Spleen (tissue), 11 donors: Measurements from ENCODE around the gene NHERF1. TPM values are rescaled to one million over a fixed set of nuclear protein-coding genes. Genes with fewer than 3 reads are reported as not detected.

Experiments
- DNase-seq: peaks from one replicate; pipeline ENCODE4 v3.0.0-alpha.2; 2020
- H3K27ac ChIP-seq, 8 donors: fragments of 200-600 bp; sonication (generic) in 7 of 8; 1 replicate in 4 of 8; 2 replicates in 4 of 8; pipeline versions ENCODE4 v1.5.0 to v1.8.0; 2016 to 2021; ENCODE audit warnings: inconsistent platforms in 4 of 8, mild to moderate bottlenecking in 4 of 8, moderate library complexity in 1 of 8
- H3K27me3 ChIP-seq, 7 donors: fragments of 200-600 bp; sonication (generic) in 6 of 7; replicated peaks in 1 of 7; 1 replicate in 4 of 7; 2 replicates in 3 of 7; pipeline versions ENCODE4 v1.5.0 to v1.8.0; 2016 to 2021; ENCODE audit warnings: inconsistent platforms in 3 of 7, mild to moderate bottlenecking in 1 of 7
- H3K36me3 ChIP-seq, 6 donors: fragments of 200-600 bp; sonication (generic) in 5 of 6; 1 replicate in 4 of 6; 2 replicates in 2 of 6; pipeline versions ENCODE4 v1.5.0 to v1.8.0; 2016 to 2021; ENCODE audit warnings: inconsistent platforms in 2 of 6
- H3K4me1 ChIP-seq, 6 donors: fragments of 200-600 bp; sonication (generic) in 5 of 6; 1 replicate in 3 of 6; 2 replicates in 3 of 6; pipeline versions ENCODE4 v1.5.0 to v1.8.0; 2016 to 2021; ENCODE audit warnings: inconsistent platforms in 3 of 6
- H3K4me3 ChIP-seq, 8 donors: fragments of 200-600 bp; sonication (generic) in 7 of 8; 1 replicate in 4 of 8; 2 replicates in 4 of 8; pipeline versions ENCODE4 v1.5.0 to v1.8.0; 2016 to 2021; ENCODE audit warnings: inconsistent platforms in 4 of 8, mild to moderate bottlenecking in 4 of 8, moderate library complexity in 2 of 8
- H3K9me3 ChIP-seq, 8 donors: fragments of 200-600 bp; sonication (generic) in 7 of 8; 1 replicate in 4 of 8; 2 replicates in 4 of 8; pipeline versions ENCODE4 v1.5.0 to v1.8.0; 2016 to 2021; ENCODE audit warnings: inconsistent platforms in 4 of 8
- POLR2A ChIP-seq, 3 donors: fragments of 450-650 bp; IDR thresholded peaks; one replicate each; pipeline ENCODE4 v1.5.1; 2017; ENCODE audit warnings: antibody characterized with exemption in 3 of 3, mild to moderate bottlenecking in 1 of 3
- POLR2AphosphoS5 ChIP-seq, 3 donors: sonication (generic); formaldehyde crosslinking; IDR thresholded peaks; one replicate each; pipeline ENCODE4 v1.5.1; 2017; ENCODE audit warnings: antibody characterized with exemption in 3 of 3
- WGBS, 5 donors: extraction: QIAGEN DNeasy Blood & Tissue Kit in 3 of 5; methylation state at CpG; one replicate each; pipeline versions ENCODE4 v1.1.5 to v1.1.7; 2013 to 2018; 5-methylcytosine and 5-hydroxymethylcytosine counted together
- intact Hi-C: fragments of 100-400 bp; cut with DNase I; formaldehyde crosslinking; loops from one replicate; pipeline ENCODE4 v1.15.0; 2023; ENCODE audit warnings: low total_unique reads
- polyA plus RNA-seq, 3 donors: library from polyadenylated mRNA; stranded (reverse); fragments of 200-250 nt; gene quantifications; one replicate each; pipeline ENCODE4 v1.2.1, GENCODE V29; 2013
- total RNA-seq, 7 donors: library from RNA; depleted of rRNA in 3 of 7; stranded (reverse); fragments of >200 nt in 3 of 7; fragmentation: NEBNext Ultra II Directional in 4 of 7; extraction: Animal tissue kit (Norgen Biotek cat#: 25700) in 4 of 7; gene quantifications; one replicate each; pipeline versions ENCODE4 v1.1.0 to v1.2.1, GENCODE V29; 2016 to 2021
- TF ChIP-seq, protein P1 (sequence below), 11 experiments: fragments of 200-600 bp in 7 of 11; fragments of 450-650 bp in 4 of 11; sonication (generic) in 4 of 11; IDR thresholded peaks in 8 of 11; conservative IDR thresholded peaks in 3 of 11; 1 replicate in 7 of 11; 2 replicates in 4 of 11; pipeline versions ENCODE4 v1.4.0 to v1.8.0; 2016 to 2021; ENCODE audit warnings: antibody characterized with exemption in 11 of 11, inconsistent platforms in 4 of 11, mild to moderate bottlenecking in 1 of 11
- donor health status: healthy with polysubstance abuse.
- donor health status: DM: no; HTN: no; CAD: no; lungs with moderate emphysema.
- donor health status: DM: no; HTN: no; CAD: no.
- donor health status: Bipolar disorder and iron deficiency.
- donor health status: healthy.
- donor health status: DM: no; HTN: no; CAD: no.
- donor health status: DM: yes; HTN: yes; CAD: no.

NHERF1 gene
- total and polyA plus RNA-seq, 10 donors = 28.7 to 85.6 (median 52.0) TPM

GRCh38 chr17:74746922-74747321, 1.5 kb upstream of the NHERF1 start:
- Histone ChIP-seq H3K27ac (peak overlapping the region in 7 of 8 donors; percentile 79 to 95 (median 90)), H3K27me3 (no peaks in the 10 kb centered on the region), H3K9me3 (no peaks in the 10 kb centered on the region), H3K4me1 (peaks cover 48 to 96% (median 87%) of the 10 kb centered on the region in 6 donors), H3K4me3 (peak overlapping the region in 2 of 8 donors; percentile 13 to 95), H3K36me3 (no peaks in the 10 kb centered on the region)
- intact Hi-C loops = no loop called here
- DNase-seq = peak; percentile 78
- TF ChIP-seq POLR2AphosphoS5 (IDR thresholded peaks at IDR 0.05) = peak in 2 of 3 donors; percentile 16 to 19
- TF ChIP-seq, protein P1, sequence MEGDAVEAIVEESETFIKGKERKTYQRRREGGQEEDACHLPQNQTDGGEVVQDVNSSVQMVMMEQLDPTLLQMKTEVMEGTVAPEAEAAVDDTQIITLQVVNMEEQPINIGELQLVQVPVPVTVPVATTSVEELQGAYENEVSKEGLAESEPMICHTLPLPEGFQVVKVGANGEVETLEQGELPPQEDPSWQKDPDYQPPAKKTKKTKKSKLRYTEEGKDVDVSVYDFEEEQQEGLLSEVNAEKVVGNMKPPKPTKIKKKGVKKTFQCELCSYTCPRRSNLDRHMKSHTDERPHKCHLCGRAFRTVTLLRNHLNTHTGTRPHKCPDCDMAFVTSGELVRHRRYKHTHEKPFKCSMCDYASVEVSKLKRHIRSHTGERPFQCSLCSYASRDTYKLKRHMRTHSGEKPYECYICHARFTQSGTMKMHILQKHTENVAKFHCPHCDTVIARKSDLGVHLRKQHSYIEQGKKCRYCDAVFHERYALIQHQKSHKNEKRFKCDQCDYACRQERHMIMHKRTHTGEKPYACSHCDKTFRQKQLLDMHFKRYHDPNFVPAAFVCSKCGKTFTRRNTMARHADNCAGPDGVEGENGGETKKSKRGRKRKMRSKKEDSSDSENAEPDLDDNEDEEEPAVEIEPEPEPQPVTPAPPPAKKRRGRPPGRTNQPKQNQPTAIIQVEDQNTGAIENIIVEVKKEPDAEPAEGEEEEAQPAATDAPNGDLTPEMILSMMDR (IDR thresholded peaks at IDR 0.05 in 8 of 11, conservative IDR thresholded peaks at IDR 0.05 in 3 of 11) = no peak
- 9 to 22% (median 17%) methylated on average over 5 to 6 of the region's 6 CpGs for WGBS, 5 donors

GRCh38 chr17:74748279-74748528, 224 bp upstream of the NHERF1 start:
- intact Hi-C loops = no loop called here
- peak overlapping the region; percentile 79 to 95 (median 90) for H3K27ac ChIP-seq
- no peak for TF ChIP-seq POLR2AphosphoS5 (IDR thresholded peaks at IDR 0.05)
- TF ChIP-seq, protein P1 (IDR thresholded peaks at IDR 0.05 in 8 of 11, conservative IDR thresholded peaks at IDR 0.05 in 3 of 11) = peak in 6 of 11 experiments; percentile 39 to 74 (median 48)
- DNase-seq = no peak
- H3K36me3 ChIP-seq = peaks cover 0 to 11% (median 0%) of the 10 kb centered on the region in 6 donors
- WGBS, 5 donors = 0 to 1% (median 0%) methylated on average over 25 to 34 of the region's 34 CpGs
- H3K9me3 ChIP-seq = no peaks in the 10 kb centered on the region
- peak overlapping the region; percentile 30 to 100 (median 95) for H3K4me3 ChIP-seq
- peaks cover 43 to 96% (median 87%) of the 10 kb centered on the region in 6 donors for H3K4me1 ChIP-seq
- no peaks in the 10 kb centered on the region for H3K27me3 ChIP-seq

DNA sequence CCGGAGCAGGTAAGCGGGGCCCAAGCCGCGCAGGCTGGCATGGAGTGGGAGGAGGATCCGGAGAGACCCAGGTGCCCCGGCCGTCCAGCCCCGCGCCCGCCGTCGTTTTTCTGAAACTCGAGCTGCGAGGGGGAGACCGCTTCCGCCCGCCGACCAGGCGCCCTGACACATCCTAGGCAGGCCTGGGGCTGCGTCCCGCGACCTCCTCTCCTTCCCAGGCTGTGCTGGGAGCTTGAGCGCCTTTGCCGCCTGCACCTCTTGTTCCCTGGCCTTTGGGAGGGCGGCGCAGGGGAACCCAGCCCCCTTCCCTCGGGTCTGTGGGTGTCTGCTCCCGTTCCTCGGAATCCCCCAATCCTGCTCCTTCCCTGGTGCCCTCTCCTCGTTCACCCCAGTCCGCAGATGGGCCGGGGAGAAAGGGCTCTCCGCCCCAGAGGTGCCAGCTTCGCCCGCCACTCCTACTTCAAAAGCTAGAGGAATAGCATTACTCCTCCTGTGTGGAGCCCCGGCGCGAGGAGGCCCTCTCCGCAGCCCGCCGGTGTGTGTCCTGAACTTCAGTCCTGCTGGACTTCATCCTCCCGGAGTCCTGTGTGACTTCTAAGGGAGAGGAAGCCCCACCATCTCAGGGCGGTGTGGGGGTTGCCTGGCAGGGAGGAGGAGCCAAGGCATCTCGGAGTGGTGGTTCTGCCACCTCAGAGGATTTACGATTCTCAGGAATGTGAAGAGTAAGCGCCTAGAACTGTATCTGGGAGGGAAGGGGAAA, 1.0 kb downstream of the NHERF1 start:
- TF ChIP-seq POLR2A (IDR thresholded peaks at IDR 0.05) (no peak), POLR2AphosphoS5 (IDR thresholded peaks at IDR 0.05) (no peak)
- TF ChIP-seq, protein P1 (IDR thresholded peaks at IDR 0.05 in 8 of 11, conservative IDR thresholded peaks at IDR 0.05 in 3 of 11) = no peak
- H3K4me1 ChIP-seq = peaks cover 38 to 96% (median 87%) of the 10 kb centered on the region in 6 donors
- peak; percentile 93 for DNase-seq
- no peaks in the 10 kb centered on the region for H3K27me3 ChIP-seq
- peaks cover 0 to 13% (median 0%) of the 10 kb centered on the region in 6 donors for H3K36me3 ChIP-seq
- no peaks in the 10 kb centered on the region for H3K9me3 ChIP-seq
- 2 to 5% (median 3%) methylated on average over 24 to 46 of the region's 46 CpGs for WGBS, 5 donors
- intact Hi-C loops = no loop called here
- H3K4me3 ChIP-seq = peak overlapping the region; percentile 57 to 100 (median 95)
- peak overlapping the region; percentile 79 to 95 (median 90) for H3K27ac ChIP-seq

DNA sequence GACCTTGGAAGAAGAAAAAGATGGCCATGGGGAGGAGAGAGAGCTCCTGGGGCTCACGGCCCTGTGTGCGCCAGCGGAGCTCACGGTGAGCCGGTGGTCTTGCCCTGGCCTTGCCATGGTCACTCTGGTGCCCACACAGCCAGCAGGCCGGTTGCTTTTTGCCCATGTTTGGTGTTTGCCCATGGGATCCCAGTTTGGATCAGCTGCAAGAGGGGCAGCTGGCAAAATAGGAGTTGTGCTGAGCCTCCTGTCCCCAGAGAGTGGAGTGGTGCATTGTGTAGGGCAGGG, 1.6 kb downstream of the NHERF1 start:
- DNase-seq = peak; percentile 79
- no peaks in the 10 kb centered on the region for H3K27me3 ChIP-seq
- H3K36me3 ChIP-seq = peaks cover 0 to 18% (median 0%) of the 10 kb centered on the region in 6 donors
- H3K4me1 ChIP-seq = peaks cover 38 to 96% (median 87%) of the 10 kb centered on the region in 6 donors
- peak overlapping the region; percentile 79 to 95 (median 90) for H3K27ac ChIP-seq
- intact Hi-C loops = no loop called here
- WGBS, 5 donors = 17 to 48% (median 31%) methylated on average over 5 to 6 of the region's 6 CpGs
- TF ChIP-seq, protein P1 (IDR thresholded peaks at IDR 0.05 in 8 of 11, conservative IDR thresholded peaks at IDR 0.05 in 3 of 11) = no peak
- no peak for TF ChIP-seq POLR2AphosphoS5 (IDR thresholded peaks at IDR 0.05)
- H3K9me3 ChIP-seq = no peaks in the 10 kb centered on the region
- peak overlapping the region; percentile 57 to 100 (median 95) for H3K4me3 ChIP-seq
